B cell (primary cell): ENCODE data around the gene WDR64. TPM values are rescaled to one million over a fixed set of nuclear protein-coding genes. Genes with fewer than 3 reads are reported as not detected.

ENCODE experiments used
- ATAC-seq: fragments of 200-7000 bp; cut with Tn5 transposase; one replicate; pipeline ENCODE4 v1.10.0; 2021; ENCODE audit warnings: low read depth, mild to moderate bottlenecking, moderate number of reproducible peaks, moderate library complexity
- CTCF ChIA-PET: fragments of 350-600 bp; sonication (Branson Sonifier 250); formaldehyde crosslinking; loops from one replicate; lab custom pipeline; 2021; ENCODE audit warnings: antibody characterized with exemption, inconsistent platforms; lab: Charles Lee
- POLR2A ChIA-PET: fragments of 350-600 bp; sonication (Branson Sonifier 250); formaldehyde crosslinking; loops from one replicate; lab custom pipeline; 2021; ENCODE audit warnings: antibody characterized with exemption; lab: Charles Lee
- DNase-seq: peaks from one replicate; pipeline ENCODE4 v3.0.0; 2013
- H2AFZ ChIP-seq: 2 replicates; pipeline ENCODE4 v1.6.1; 2012; ENCODE audit warnings: mild to moderate bottlenecking, low read depth, low read length; ENCODE audit not compliant: insufficient read depth, poor library complexity, severe bottlenecking
- H3K27ac ChIP-seq, 2 donors: 1 replicate in 1 of 2; 2 replicates in 1 of 2; pipeline ENCODE4 v1.5.1; 2012 to 2013; ENCODE audit warnings: low read length in 2 of 2, mild to moderate bottlenecking in 2 of 2, moderate library complexity in 1 of 2
- H3K27me3 ChIP-seq, 4 experiments: fragments of 200-600 bp in 1 of 4; sonication (generic) in 1 of 4; replicated peaks in 1 of 4; 1 replicate in 2 of 4; 2 replicates in 2 of 4; pipeline versions ENCODE4 v1.6.1 to v1.7.0; 2013 to 2016; ENCODE audit warnings: low read length in 3 of 4, mild to moderate bottlenecking in 2 of 4, mixed read lengths in 1 of 4, moderate library complexity in 1 of 4; ENCODE audit not compliant: insufficient read depth in 4 of 4, control insufficient read depth in 3 of 4; ENCODE audit errors: control extremely low read depth in 1 of 4
- H3K36me3 ChIP-seq, 2 experiments: replicated peaks in 1 of 2; 1 replicate in 1 of 2; 2 replicates in 1 of 2; pipeline versions ENCODE4 v1.6.1 to v1.7.1; 2013; ENCODE audit warnings: low read length in 1 of 2; ENCODE audit not compliant: insufficient read depth in 2 of 2, control insufficient read depth in 1 of 2; ENCODE audit errors: control extremely low read depth in 1 of 2, extremely low read depth in 1 of 2
- H3K4me1 ChIP-seq, 2 donors: fragments of 200-600 bp in 1 of 2; sonication (generic) in 1 of 2; 1 replicate in 1 of 2; 2 replicates in 1 of 2; pipeline versions ENCODE4 v1.5.1 to v1.6.1; 2013 to 2017; ENCODE audit warnings: low read length in 2 of 2; ENCODE audit not compliant: control insufficient read depth in 2 of 2, insufficient read depth in 2 of 2
- H3K4me2 ChIP-seq: replicated peaks from 2 replicates; pipeline ENCODE3; 2012; ENCODE audit warnings: mild to moderate bottlenecking, low read depth, low read length; ENCODE audit not compliant: poor library complexity, severe bottlenecking
- H3K4me3 ChIP-seq, 5 experiments: fragments of 200-600 bp in 1 of 5; sonication (generic) in 1 of 5; 1 replicate in 3 of 5; 2 replicates in 2 of 5; pipeline versions ENCODE4 v1.5.1 to v1.7.0; 2011 to 2016; ENCODE audit warnings: low read length in 4 of 5, mild to moderate bottlenecking in 4 of 5, low read depth in 2 of 5, control low read depth in 1 of 5, moderate library complexity in 1 of 5; ENCODE audit not compliant: insufficient read depth in 1 of 5; ENCODE audit errors: control extremely low read depth in 1 of 5, extremely low read depth in 1 of 5
- H3K79me2 ChIP-seq: fragments of 200-600 bp; sonication (generic); one replicate; pipeline ENCODE4 v1.6.0; 2016; ENCODE audit warnings: low read length; ENCODE audit not compliant: control insufficient read depth, insufficient read depth
- H3K9ac ChIP-seq: fragments of 200-600 bp; sonication (generic); 2 replicates; pipeline ENCODE4 v1.6.1; 2017; ENCODE audit warnings: mild to moderate bottlenecking, low read length, moderate library complexity
- H3K9me3 ChIP-seq, 3 donors: one replicate each; pipeline versions ENCODE4 v1.6.1 to v1.7.1; 2013; ENCODE audit warnings: low read length in 2 of 3; ENCODE audit not compliant: control insufficient read depth in 2 of 3, insufficient read depth in 1 of 3; ENCODE audit errors: control extremely low read depth in 1 of 3
- H4K20me1 ChIP-seq: 2 replicates; pipeline ENCODE4 v1.6.0; 2012; ENCODE audit warnings: mild to moderate bottlenecking, low read length; ENCODE audit not compliant: insufficient read depth, control insufficient read depth, poor library complexity, severe bottlenecking
- H3K27ac Mint-ChIP-seq: one replicate; pipeline ENCODE4 v1.8.0; 2021; ENCODE audit warnings: mixed read lengths
- H3K27me3 Mint-ChIP-seq: one replicate; pipeline ENCODE4 v1.8.0; 2021; ENCODE audit warnings: mixed read lengths
- H3K4me1 Mint-ChIP-seq: one replicate; pipeline ENCODE4 v1.8.0; 2021; ENCODE audit warnings: mixed read lengths
- H3K4me3 Mint-ChIP-seq: one replicate; pipeline ENCODE4 v1.8.0; 2021; ENCODE audit warnings: mixed read lengths
- H3K9me3 Mint-ChIP-seq: one replicate; pipeline ENCODE4 v1.8.0; 2022; ENCODE audit warnings: mixed read lengths; ENCODE audit not compliant: insufficient read depth
- CTCF ChIP-seq: fragments of 200-600 bp; IDR thresholded peaks from one replicate; pipeline ENCODE4 v1.8.0; 2022; ENCODE audit warnings: antibody characterized with exemption, mild to moderate bottlenecking
- EZH2 ChIP-seq: IDR thresholded peaks from 2 replicates; pipeline ENCODE4 v1.6.1; 2012; ENCODE audit warnings: borderline replicate concordance, low read depth, mild to moderate bottlenecking, moderate library complexity, low read length; ENCODE audit not compliant: insufficient read depth, poor library complexity, severe bottlenecking
- WGBS: methylation state at CpG from one replicate; pipeline ENCODE4 v1.1.5; 2013; ENCODE audit warnings: missing lambda C conversion rate; ENCODE audit not compliant: insufficient coverage; 5-methylcytosine and 5-hydroxymethylcytosine counted together
- intact Hi-C: fragments of 100-400 bp; cut with micrococcal nuclease; formaldehyde crosslinking; loops from one replicate; pipeline ENCODE4 v1.10.0; 2022
- polyA plus RNA-seq: library from polyadenylated mRNA; depleted of rRNA; stranded (reverse); fragments of >200 nt; gene quantifications from 2 replicates; pipeline ENCODE4 v1.2.3, GENCODE V29; 2012
- total RNA-seq, 2 donors: library from RNA; stranded (reverse); fragments of 120-200 nt in 1 of 2; gene quantifications; 1 replicate in 1 of 2; 2 replicates in 1 of 2; pipeline versions ENCODE4 v1.2.3 to v1.2.4, GENCODE V29; 2013 to 2022

WDR64 gene
- total and polyA plus RNA-seq, 2 donors (not counting 1 experiment from before 2014, with no cell fraction given), result 0.13 TPM; not detected in 1

GRCh38 chr1:241762713-241763339, 110.7 kb downstream of the WDR64 start:
- no peak overlapping the region for H3K9ac ChIP-seq
- H3K27ac Mint-ChIP-seq, result no peak overlapping the region
- H3K4me1 Mint-ChIP-seq, result no peaks in the 10 kb centered on the region
- peaks cover 0 to 6% (median 1%) of the 10 kb centered on the region in 4 experiments for H3K27me3 ChIP-seq
- no peak overlapping the region for H3K4me3 ChIP-seq
- no peaks in the 10 kb centered on the region for H3K4me1 ChIP-seq
- H3K79me2 ChIP-seq, result no peaks in the 10 kb centered on the region
- CTCF ChIA-PET, result no interaction called here
- TF ChIP-seq CTCF, result no peak
- no peak for TF ChIP-seq EZH2
- H3K4me2 ChIP-seq, result no peak overlapping the region
- POLR2A ChIA-PET, result no interaction called here
- H3K9me3 Mint-ChIP-seq, result no peaks in the 10 kb centered on the region
- H3K27me3 Mint-ChIP-seq, result peaks cover 24% of the 10 kb centered on the region
- ATAC-seq, result no peak
- H4K20me1 ChIP-seq, result no peaks in the 10 kb centered on the region
- H3K4me3 Mint-ChIP-seq, result no peak overlapping the region
- WGBS, result no CpG with 5 or more reads among the region's 3 CpGs
- H2AFZ ChIP-seq, result no peak overlapping the region
- DNase-seq, result no peak
- H3K9me3 ChIP-seq, result no peaks in the 10 kb centered on the region
- intact Hi-C loops, result no loop called here
- no peak overlapping the region for H3K27ac ChIP-seq
- H3K36me3 ChIP-seq, result no peaks in the 10 kb centered on the region

GRCh38 chr1:241765390-241765789, 113.3 kb downstream of the WDR64 start:
- peaks cover 27% of the 10 kb centered on the region for H3K27me3 Mint-ChIP-seq
- no peak overlapping the region for H2AFZ ChIP-seq
- no peak overlapping the region for H3K9ac ChIP-seq
- no peak overlapping the region for H3K27ac Mint-ChIP-seq
- ATAC-seq, result no peak
- no peaks in the 10 kb centered on the region for H3K4me1 ChIP-seq
- POLR2A ChIA-PET, result no interaction called here
- DNase-seq, result no peak
- H3K27me3 ChIP-seq, result peaks cover 0 to 6% (median 1%) of the 10 kb centered on the region in 4 experiments
- H3K4me3 Mint-ChIP-seq, result no peak overlapping the region
- CTCF ChIA-PET, result no interaction called here
- TF ChIP-seq CTCF (no peak), EZH2 (no peak)
- H3K9me3 ChIP-seq, result no peaks in the 10 kb centered on the region
- no peaks in the 10 kb centered on the region for H3K9me3 Mint-ChIP-seq
- H3K4me3 ChIP-seq, result no peak overlapping the region
- no peaks in the 10 kb centered on the region for H3K36me3 ChIP-seq
- no peaks in the 10 kb centered on the region for H3K4me1 Mint-ChIP-seq
- H4K20me1 ChIP-seq, result no peaks in the 10 kb centered on the region
- H3K79me2 ChIP-seq, result no peaks in the 10 kb centered on the region
- H3K4me2 ChIP-seq, result no peak overlapping the region
- no CpG with 5 or more reads among the region's 4 CpGs for WGBS
- intact Hi-C loops, result no loop called here
- no peak overlapping the region for H3K27ac ChIP-seq
